H9 (cell line): Measurements from ENCODE around the gene NPFFR2. TPM values are rescaled to one million over a fixed set of nuclear protein-coding genes. Genes with fewer than 3 reads are reported as not detected.

Source experiments
- DNase-seq: peaks from one replicate; pipeline ENCODE4 v3.0.0-alpha.2; 2017
- H2AFZ ChIP-seq: one replicate; pipeline ENCODE4 v1.6.1; 2013; ENCODE audit warnings: mild to moderate bottlenecking, low read length, control low read depth, moderate library complexity
- H2AK5ac ChIP-seq: 2 replicates; pipeline ENCODE4 v1.6.1; 2013; ENCODE audit warnings: low read length, control low read depth, mixed read lengths; ENCODE audit not compliant: insufficient read length
- H2BK120ac ChIP-seq: one replicate; pipeline ENCODE4 v1.6.1; 2013; ENCODE audit warnings: low read depth, mild to moderate bottlenecking, low read length, control low read depth, inconsistent platforms; ENCODE audit not compliant: poor library complexity, severe bottlenecking
- H2BK12ac ChIP-seq: 2 replicates; pipeline ENCODE4 v1.6.1; 2013; ENCODE audit warnings: low read length, control low read depth, mixed read lengths, low read depth; ENCODE audit not compliant: insufficient read length
- H2BK15ac ChIP-seq: 2 replicates; pipeline ENCODE4 v1.6.1; 2013; ENCODE audit warnings: low read depth, low read length, control low read depth
- H2BK20ac ChIP-seq: one replicate; pipeline ENCODE4 v1.6.1; 2013; ENCODE audit warnings: low read depth, mild to moderate bottlenecking, low read length, control low read depth, inconsistent platforms; ENCODE audit not compliant: poor library complexity, severe bottlenecking
- H2BK5ac ChIP-seq: 2 replicates; pipeline ENCODE4 v1.6.1; 2013; ENCODE audit warnings: low read length, control low read depth, mixed read lengths; ENCODE audit not compliant: insufficient read length
- H3K14ac ChIP-seq: 2 replicates; pipeline ENCODE4 v1.6.1; 2013; ENCODE audit warnings: low read length, control low read depth; ENCODE audit not compliant: insufficient read depth
- H3K18ac ChIP-seq: 2 replicates; pipeline ENCODE4 v1.6.1; 2013; ENCODE audit warnings: low read depth, mild to moderate bottlenecking, mixed read lengths, low read length, control low read depth; ENCODE audit not compliant: insufficient read length
- H3K23ac ChIP-seq: 2 replicates; pipeline ENCODE4 v1.6.1; 2013; ENCODE audit warnings: low read length, control low read depth, mixed read lengths, low read depth; ENCODE audit not compliant: insufficient read length
- H3K23me2 ChIP-seq: 2 replicates; pipeline ENCODE4 v1.6.1; 2013; ENCODE audit warnings: low read depth, mild to moderate bottlenecking, mixed read lengths, low read length, control low read depth; ENCODE audit not compliant: insufficient read length, poor library complexity, severe bottlenecking
- H3K27ac ChIP-seq: 2 replicates; pipeline ENCODE4 v1.5.1; 2013; ENCODE audit warnings: low read length, control low read depth, mixed read lengths, low read depth; ENCODE audit not compliant: insufficient read length
- H3K27me3 ChIP-seq: 2 replicates; pipeline ENCODE4 v1.6.1; 2013; ENCODE audit warnings: low read length, control low read depth, inconsistent platforms; ENCODE audit not compliant: insufficient read depth
- H3K4ac ChIP-seq: 2 replicates; pipeline ENCODE4 v1.6.1; 2013; ENCODE audit warnings: low read depth, mild to moderate bottlenecking, control low read depth, inconsistent platforms, low read length, moderate library complexity
- H3K4me1 ChIP-seq: 2 replicates; pipeline ENCODE4 v1.6.1; 2013; ENCODE audit warnings: low read length, control low read depth, inconsistent platforms; ENCODE audit not compliant: insufficient read depth
- H3K4me2 ChIP-seq: 2 replicates; pipeline ENCODE4 v1.6.1; 2013; ENCODE audit warnings: low read length, control low read depth, mixed read lengths; ENCODE audit not compliant: insufficient read length, insufficient read depth
- H3K56ac ChIP-seq: 2 replicates; pipeline ENCODE4 v1.6.1; 2013; ENCODE audit warnings: low read depth, mild to moderate bottlenecking, mixed read lengths, low read length, control low read depth; ENCODE audit not compliant: insufficient read length
- H3K79me1 ChIP-seq: 2 replicates; pipeline ENCODE4 v1.6.1; 2013; ENCODE audit warnings: low read depth, mild to moderate bottlenecking, moderate library complexity, low read length, control low read depth, inconsistent platforms; ENCODE audit not compliant: insufficient read depth, poor library complexity, severe bottlenecking
- H3K79me2 ChIP-seq: 2 replicates; pipeline ENCODE4 v1.6.1; 2013; ENCODE audit warnings: low read length, control low read depth, inconsistent platforms; ENCODE audit not compliant: insufficient read depth
- H3K9ac ChIP-seq: 2 replicates; pipeline ENCODE4 v1.6.1; 2013; ENCODE audit warnings: low read length, control low read depth, mixed read lengths; ENCODE audit not compliant: insufficient read length; ENCODE audit errors: extremely low read depth
- H3K9me3 ChIP-seq: one replicate; pipeline ENCODE4 v1.6.1; 2013; ENCODE audit warnings: low read depth, low read length, inconsistent platforms; ENCODE audit not compliant: control insufficient read depth
- H3T11ph ChIP-seq: one replicate; pipeline ENCODE4 v1.6.1; 2013; ENCODE audit warnings: mild to moderate bottlenecking, low read length, control low read depth, inconsistent platforms
- H4K20me1 ChIP-seq: one replicate; pipeline ENCODE4 v1.6.1; 2013; ENCODE audit not compliant: control insufficient read depth, insufficient read length, insufficient read depth
- H4K5ac ChIP-seq: 2 replicates; pipeline ENCODE4 v1.6.1; 2013; ENCODE audit warnings: low read depth, mild to moderate bottlenecking, mixed read lengths, low read length, control low read depth; ENCODE audit not compliant: insufficient read length
- H4K8ac ChIP-seq: replicated peaks from 2 replicates; pipeline ENCODE4 v1.6.1; 2013; ENCODE audit warnings: low read length, control low read depth, mixed read lengths, low read depth; ENCODE audit not compliant: insufficient read length
- H4K91ac ChIP-seq: 2 replicates; pipeline ENCODE4 v1.6.1; 2013; ENCODE audit warnings: low read depth, mild to moderate bottlenecking, moderate library complexity, mixed read lengths, low read length, control low read depth; ENCODE audit not compliant: insufficient read length
- H3K27ac Mint-ChIP-seq, 3 experiments: 2 replicates in 2 of 3; 3 replicates in 1 of 3; pipeline ENCODE4 v1.8.0; 2020 to 2021; ENCODE audit warnings: mixed read lengths in 3 of 3, mild to moderate bottlenecking in 1 of 3, moderate library complexity in 1 of 3
- H3K27me3 Mint-ChIP-seq: 2 replicates; pipeline ENCODE4 v1.8.0; 2021; ENCODE audit warnings: low read depth, mild to moderate bottlenecking, moderate library complexity, mixed read lengths
- H3K36me3 Mint-ChIP-seq, 3 experiments: 2 replicates in 2 of 3; 3 replicates in 1 of 3; pipeline ENCODE4 v1.8.0; 2020 to 2021; ENCODE audit warnings: low read depth in 3 of 3, mixed read lengths in 3 of 3; ENCODE audit not compliant: insufficient read depth in 1 of 3
- H3K4me1 Mint-ChIP-seq, 2 experiments: 2 replicates each; pipeline ENCODE4 v1.8.0; 2020; ENCODE audit warnings: mixed read lengths in 2 of 2
- H3K4me3 Mint-ChIP-seq, 2 experiments: 2 replicates in 1 of 2; 3 replicates in 1 of 2; pipeline ENCODE4 v1.8.0; 2020 to 2021; ENCODE audit warnings: mild to moderate bottlenecking in 2 of 2, mixed read lengths in 2 of 2, moderate library complexity in 1 of 2
- H3K9me3 Mint-ChIP-seq, 2 experiments: 2 replicates in 1 of 2; 3 replicates in 1 of 2; pipeline ENCODE4 v1.8.0; 2020; ENCODE audit warnings: mild to moderate bottlenecking in 2 of 2, mixed read lengths in 2 of 2, moderate library complexity in 1 of 2
- WGBS: extraction: QIAGEN DNeasy Blood & Tissue Kit; methylation state at CpG from one replicate; pipeline ENCODE4 v1.1.7; 2013; ENCODE audit warnings: missing lambda C conversion rate, low lambda C conversion rate, mixed read lengths; ENCODE audit not compliant: insufficient read length; ENCODE audit errors: extremely low coverage; 5-methylcytosine and 5-hydroxymethylcytosine counted together
- total RNA-seq: library from RNA; stranded (reverse); gene quantifications from 2 replicates; pipeline ENCODE4 v1.2.1, GENCODE V29; 2021
- TF ChIP-seq, protein P1 (sequence below): fragments of 200-600 bp; sonication (generic); conservative IDR thresholded peaks from 3 replicates; pipeline ENCODE4 v1.8.0; 2021; ENCODE audit warnings: antibody characterized with exemption, mild to moderate bottlenecking

NPFFR2 gene
- total RNA-seq, 1 experiment from 2014 or later = 7.3 TPM

DNA sequence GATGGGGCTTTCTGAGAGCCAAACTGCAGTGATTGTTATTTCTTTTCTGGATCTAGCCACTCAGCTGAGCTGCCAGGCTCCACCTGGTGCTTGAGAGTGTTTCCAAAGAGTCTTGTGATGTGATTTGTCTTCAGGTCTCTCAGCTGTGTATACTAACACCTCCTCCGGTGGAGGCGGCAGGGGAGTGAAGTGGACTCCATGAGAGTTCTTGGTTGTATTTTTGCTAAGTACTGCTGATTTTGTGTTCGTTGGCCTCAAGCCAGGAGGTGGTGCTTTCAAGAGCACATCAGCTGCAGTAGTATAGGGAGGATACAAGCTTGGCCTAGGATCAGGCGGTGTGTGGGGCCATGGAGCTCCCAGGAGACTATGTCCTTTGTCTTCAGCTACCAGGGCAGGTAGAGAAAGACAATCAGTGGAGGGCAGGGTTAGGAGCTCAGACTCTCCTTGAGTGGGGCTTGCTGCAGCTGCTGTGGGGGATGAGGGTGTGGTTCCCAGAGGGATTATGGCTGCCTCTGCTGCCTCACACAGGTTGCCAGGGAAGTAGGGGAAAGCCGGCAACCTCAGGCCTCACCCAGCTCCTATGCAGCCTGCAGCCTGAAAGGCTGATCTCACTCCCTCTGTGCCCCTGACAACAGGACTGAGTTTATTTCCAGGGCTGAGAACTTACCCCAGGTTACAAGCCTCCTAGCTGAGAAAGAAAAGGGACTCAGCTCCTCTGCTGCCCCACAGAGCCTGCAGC is 62.4 kb downstream of the NPFFR2 start:
- H3K18ac ChIP-seq = no peak overlapping the region
- no peaks in the 10 kb centered on the region for H3K79me1 ChIP-seq
- H3K79me2 ChIP-seq = no peaks in the 10 kb centered on the region
- no peak overlapping the region for H3K14ac ChIP-seq
- Mint-ChIP-seq H3K27me3 (no peaks in the 10 kb centered on the region), H3K4me1 (peaks cover 10 to 25% of the 10 kb centered on the region in 2 experiments), H3K36me3 (peaks cover 18 to 20% (median 19%) of the 10 kb centered on the region in 3 experiments), H3K27ac (no peak overlapping the region; a peak in 3 of 7 replicates), H3K9me3 (peaks cover 3 to 16% of the 10 kb centered on the region in 2 experiments; a peak in 4 of 5 replicates), H3K4me3 (no peak overlapping the region)
- H3K4ac ChIP-seq = no peak overlapping the region
- H3T11ph ChIP-seq = no peak overlapping the region
- H4K91ac ChIP-seq = no peak overlapping the region
- no peak overlapping the region for H4K5ac ChIP-seq
- H3K23me2 ChIP-seq = no peaks in the 10 kb centered on the region
- no peaks in the 10 kb centered on the region for H4K20me1 ChIP-seq
- H3K4me1 ChIP-seq = no peaks in the 10 kb centered on the region
- no peak overlapping the region for H2BK5ac ChIP-seq
- H2AFZ ChIP-seq = no peak overlapping the region
- H2BK15ac ChIP-seq = no peak overlapping the region
- H2BK120ac ChIP-seq = no peak overlapping the region
- TF ChIP-seq, protein P1, sequence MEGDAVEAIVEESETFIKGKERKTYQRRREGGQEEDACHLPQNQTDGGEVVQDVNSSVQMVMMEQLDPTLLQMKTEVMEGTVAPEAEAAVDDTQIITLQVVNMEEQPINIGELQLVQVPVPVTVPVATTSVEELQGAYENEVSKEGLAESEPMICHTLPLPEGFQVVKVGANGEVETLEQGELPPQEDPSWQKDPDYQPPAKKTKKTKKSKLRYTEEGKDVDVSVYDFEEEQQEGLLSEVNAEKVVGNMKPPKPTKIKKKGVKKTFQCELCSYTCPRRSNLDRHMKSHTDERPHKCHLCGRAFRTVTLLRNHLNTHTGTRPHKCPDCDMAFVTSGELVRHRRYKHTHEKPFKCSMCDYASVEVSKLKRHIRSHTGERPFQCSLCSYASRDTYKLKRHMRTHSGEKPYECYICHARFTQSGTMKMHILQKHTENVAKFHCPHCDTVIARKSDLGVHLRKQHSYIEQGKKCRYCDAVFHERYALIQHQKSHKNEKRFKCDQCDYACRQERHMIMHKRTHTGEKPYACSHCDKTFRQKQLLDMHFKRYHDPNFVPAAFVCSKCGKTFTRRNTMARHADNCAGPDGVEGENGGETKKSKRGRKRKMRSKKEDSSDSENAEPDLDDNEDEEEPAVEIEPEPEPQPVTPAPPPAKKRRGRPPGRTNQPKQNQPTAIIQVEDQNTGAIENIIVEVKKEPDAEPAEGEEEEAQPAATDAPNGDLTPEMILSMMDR = no peak
- no peak overlapping the region for H3K4me2 ChIP-seq
- no peak overlapping the region for H2BK20ac ChIP-seq
- H3K56ac ChIP-seq = no peak overlapping the region
- DNase-seq = no peak
- no peaks in the 10 kb centered on the region for H3K9me3 ChIP-seq
- H3K27ac ChIP-seq = no peak overlapping the region
- H3K9ac ChIP-seq = no peak overlapping the region
- H2AK5ac ChIP-seq = no peak overlapping the region
- no peak overlapping the region for H2BK12ac ChIP-seq
- H3K23ac ChIP-seq = no peak overlapping the region
- no peak overlapping the region for H4K8ac ChIP-seq
- H3K27me3 ChIP-seq = no peaks in the 10 kb centered on the region
- WGBS = no CpG with 5 or more reads among the region's 5 CpGs
